ENCODE data around the gene PKP4.

PKP4 gene

GRCh38 chr2:158497486-158497885 lies 40.7 kb downstream of the PKP4 start:
- DNase-seq (ENCODE audit: low read depth) = peak; percentile 33

- peak; percentile 70 for DNase-seq (ENCODE audit: low read depth)
Observed at GRCh38 chr2:158498043-158498748, 41.4 kb downstream of the PKP4 start.

- no peak for DNase-seq (ENCODE audit: low read depth)
Observed at GRCh38 chr2:158498749-158499136, 42.0 kb downstream of the PKP4 start.

- DNase-seq (ENCODE audit: low read depth) = peak; percentile 61
Observed at GRCh38 chr2:158499383-158499782, 42.6 kb downstream of the PKP4 start.

GRCh38 chr2:158500333-158500732 lies 43.6 kb downstream of the PKP4 start:
- DNase-seq (ENCODE audit: low read depth) = peak; percentile 46

- peak; percentile 50 for DNase-seq (ENCODE audit: low read depth)
Observed at GRCh38 chr2:158501301-158501700, 44.5 kb downstream of the PKP4 start.

GRCh38 chr2:158502974-158503373 lies 46.2 kb downstream of the PKP4 start:
- peak; percentile 96 for DNase-seq (ENCODE audit: low read depth)

- DNase-seq (ENCODE audit: low read depth) = no peak
Observed at GRCh38 chr2:158504088-158504487, 47.3 kb downstream of the PKP4 start.

- no peak for DNase-seq (ENCODE audit: low read depth)
Observed at GRCh38 chr2:158505448-158505934, 48.7 kb downstream of the PKP4 start.

GRCh38 chr2:158507141-158507540 lies 50.4 kb downstream of the PKP4 start:
- no peak for DNase-seq (ENCODE audit: low read depth)

- peak; percentile 45 for DNase-seq (ENCODE audit: low read depth)
Observed at GRCh38 chr2:158507679-158508078, 50.9 kb downstream of the PKP4 start.

- peak; percentile 74 for DNase-seq (ENCODE audit: low read depth)
Observed at GRCh38 chr2:158509928-158510797, 53.4 kb downstream of the PKP4 start.

GRCh38 chr2:158510887-158511286 lies 54.1 kb downstream of the PKP4 start:
- DNase-seq (ENCODE audit: low read depth) = no peak

- DNase-seq (ENCODE audit: low read depth) = no peak
Observed at GRCh38 chr2:158511706-158512105, 55.0 kb downstream of the PKP4 start.

GRCh38 chr2:158512323-158512722 lies 55.6 kb downstream of the PKP4 start:
- no peak for DNase-seq (ENCODE audit: low read depth)

- DNase-seq (ENCODE audit: low read depth) = no peak
Observed at GRCh38 chr2:158513841-158514240, 57.1 kb downstream of the PKP4 start.

GRCh38 chr2:158518084-158518483 lies 61.3 kb downstream of the PKP4 start:
- peak; percentile 30 for DNase-seq (ENCODE audit: low read depth)

GRCh38 chr2:158519481-158519880 lies 62.7 kb downstream of the PKP4 start:
- DNase-seq (ENCODE audit: low read depth) = no peak

GRCh38 chr2:158529379-158530259 lies 72.9 kb downstream of the PKP4 start:
- peak; percentile 90 for DNase-seq (ENCODE audit: low read depth)

- no peak for DNase-seq (ENCODE audit: low read depth)
Observed at GRCh38 chr2:158530829-158531228, 74.1 kb downstream of the PKP4 start.

GRCh38 chr2:158533009-158533408 lies 76.3 kb downstream of the PKP4 start:
- DNase-seq (ENCODE audit: low read depth) = no peak
